OCI-LY1 (cell line): ENCODE data around the gene PGK2.

Source experiments
- H2AFZ ChIP-seq: fragments of 200-600 bp; sonication (generic), shearing (Covaris generic); 2 replicates; pipeline ENCODE4 v1.6.0; 2014; ENCODE audit warnings: antibody characterized with exemption, mild to moderate bottlenecking, low read length
- H3F3A ChIP-seq: fragments of 200-600 bp; sonication (generic), shearing (Covaris generic); 2 replicates; pipeline ENCODE4 v1.6.0; 2014; ENCODE audit warnings: mild to moderate bottlenecking, antibody characterized with exemption, low read length, moderate library complexity; ENCODE audit not compliant: insufficient read depth
- H3K27ac ChIP-seq: fragments of 200-600 bp; sonication (generic); 2 replicates; pipeline ENCODE4 v1.5.1; 2014; ENCODE audit warnings: low read length, mixed run types, mild to moderate bottlenecking, low read depth; ENCODE audit not compliant: poor library complexity, severe bottlenecking
- H3K27me3 ChIP-seq: fragments of 200-600 bp; sonication (generic); 2 replicates; pipeline ENCODE4 v1.6.0; 2014; ENCODE audit warnings: antibody characterized with exemption, mild to moderate bottlenecking, low read length, moderate library complexity; ENCODE audit not compliant: insufficient read depth
- H3K36me3 ChIP-seq: fragments of 200-600 bp; sonication (generic); 2 replicates; pipeline ENCODE4 v1.6.1; 2014; ENCODE audit warnings: mild to moderate bottlenecking, antibody characterized with exemption, low read length, moderate library complexity, mixed read lengths; ENCODE audit not compliant: insufficient read depth
- H3K4me1 ChIP-seq: fragments of 200-600 bp; sonication (generic); 2 replicates; pipeline ENCODE4 v1.5.1; 2014; ENCODE audit warnings: mild to moderate bottlenecking, low read length, moderate library complexity; ENCODE audit not compliant: insufficient read depth, severe bottlenecking
- H3K4me2 ChIP-seq: fragments of 200-600 bp; sonication (generic), shearing (Covaris generic); 2 replicates; pipeline ENCODE4 v1.6.1; 2014; ENCODE audit warnings: low read length
- H3K4me3 ChIP-seq: fragments of 200-600 bp; sonication (generic); 2 replicates; pipeline ENCODE4 v1.5.1; 2014; ENCODE audit warnings: low read length, low read depth, mild to moderate bottlenecking, mixed read lengths; ENCODE audit not compliant: poor library complexity, severe bottlenecking
- H3K79me2 ChIP-seq: fragments of 200-600 bp; shearing (Covaris generic); 2 replicates; pipeline ENCODE4 v1.6.1; 2016; ENCODE audit warnings: mixed run types, low read length, mixed read lengths; ENCODE audit not compliant: insufficient read depth
- H3K9ac ChIP-seq: fragments of 200-600 bp; sonication (generic), shearing (Covaris generic); 2 replicates; pipeline ENCODE4 v1.6.1; 2014; ENCODE audit warnings: mild to moderate bottlenecking, low read length, mixed read lengths
- H3K9me2 ChIP-seq: fragments of 200-600 bp; sonication (generic), shearing (Covaris generic); 2 replicates; pipeline ENCODE4 v1.6.1; 2014; ENCODE audit warnings: low read depth, mild to moderate bottlenecking, low read length, mixed read lengths
- H3K9me3 ChIP-seq: fragments of 200-600 bp; shearing (Covaris generic); 2 replicates; pipeline ENCODE4 v1.6.1; 2014; ENCODE audit warnings: low read length, mixed read lengths
- H4K20me1 ChIP-seq: fragments of 200-600 bp; sonication (generic), shearing (Covaris generic); 2 replicates; pipeline ENCODE4 v1.6.0; 2016; ENCODE audit warnings: mild to moderate bottlenecking, low read length; ENCODE audit not compliant: insufficient read depth
- EZH2 ChIP-seq: fragments of 200-600 bp; sonication (generic), shearing (Covaris generic); IDR thresholded peaks from 2 replicates; pipeline ENCODE4 v1.8.0; 2017; ENCODE audit warnings: borderline replicate concordance, mixed run types, mild to moderate bottlenecking, antibody characterized with exemption, low read length, moderate library complexity, mixed read lengths
- TF ChIP-seq, protein P1 (sequence below): fragments of 200-600 bp; sonication (generic), shearing (Covaris generic); IDR thresholded peaks from 2 replicates; pipeline ENCODE4 v1.5.1; 2017; ENCODE audit warnings: mild to moderate bottlenecking, antibody characterized with exemption, low read length, moderate library complexity, mixed read lengths

Gene PGK2

DNA sequence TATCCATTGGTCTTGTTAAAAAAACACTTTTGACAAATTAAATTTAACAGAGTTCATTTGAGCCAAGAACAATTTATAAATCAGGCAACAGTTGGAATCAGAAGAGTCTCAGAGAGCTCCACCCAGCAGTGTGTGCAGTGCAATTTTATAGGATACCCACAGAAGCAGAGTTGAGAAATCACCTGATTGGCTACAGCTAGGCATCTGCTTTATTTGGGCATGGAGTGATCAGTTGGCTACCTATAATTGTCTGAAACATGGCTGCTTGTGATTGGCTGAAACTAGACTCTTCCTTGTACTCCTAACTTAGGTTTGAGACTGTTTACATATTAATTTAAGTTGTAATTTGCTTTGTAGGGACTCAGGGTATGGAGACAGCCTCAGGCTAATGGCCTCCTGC, 12.0 kb downstream of the PGK2 start:
- no peaks in the 10 kb centered on the region for H3K27me3 ChIP-seq

DNA sequence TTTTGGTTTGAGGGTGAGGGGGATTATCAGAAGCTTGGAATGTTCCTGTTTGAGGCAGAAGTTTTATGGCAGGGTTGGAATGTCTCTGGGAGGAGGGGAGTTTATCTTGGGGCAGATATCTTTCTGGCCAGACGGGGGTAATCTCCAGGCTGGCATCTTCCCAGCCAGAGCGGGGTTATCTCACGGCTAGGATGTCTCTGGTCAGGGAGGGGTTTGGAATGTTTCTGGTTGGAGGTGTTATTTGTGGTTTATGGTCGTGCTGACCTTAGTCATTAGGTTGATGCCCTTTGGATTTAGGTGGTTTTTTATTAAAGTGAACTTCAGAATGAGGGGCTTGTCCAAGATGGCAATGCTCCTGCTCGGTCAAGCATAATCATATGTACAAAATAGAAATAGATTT, 14.8 kb downstream of the PGK2 start:
- Histone ChIP-seq H2AFZ (no peak overlapping the region), H3K27ac (no peak overlapping the region), H3K9me2 (no peaks in the 10 kb centered on the region), H3K9me3 (no peaks in the 10 kb centered on the region), H3K79me2 (no peaks in the 10 kb centered on the region), H3K27me3 (no peaks in the 10 kb centered on the region), H3K4me1 (no peaks in the 10 kb centered on the region), H4K20me1 (no peaks in the 10 kb centered on the region), H3K4me3 (no peak overlapping the region), H3K36me3 (no peaks in the 10 kb centered on the region), H3K4me2 (no peak overlapping the region), H3F3A (no peaks in the 10 kb centered on the region), H3K9ac (no peak overlapping the region)
- no peak for TF ChIP-seq EZH2
- TF ChIP-seq, protein P1, sequence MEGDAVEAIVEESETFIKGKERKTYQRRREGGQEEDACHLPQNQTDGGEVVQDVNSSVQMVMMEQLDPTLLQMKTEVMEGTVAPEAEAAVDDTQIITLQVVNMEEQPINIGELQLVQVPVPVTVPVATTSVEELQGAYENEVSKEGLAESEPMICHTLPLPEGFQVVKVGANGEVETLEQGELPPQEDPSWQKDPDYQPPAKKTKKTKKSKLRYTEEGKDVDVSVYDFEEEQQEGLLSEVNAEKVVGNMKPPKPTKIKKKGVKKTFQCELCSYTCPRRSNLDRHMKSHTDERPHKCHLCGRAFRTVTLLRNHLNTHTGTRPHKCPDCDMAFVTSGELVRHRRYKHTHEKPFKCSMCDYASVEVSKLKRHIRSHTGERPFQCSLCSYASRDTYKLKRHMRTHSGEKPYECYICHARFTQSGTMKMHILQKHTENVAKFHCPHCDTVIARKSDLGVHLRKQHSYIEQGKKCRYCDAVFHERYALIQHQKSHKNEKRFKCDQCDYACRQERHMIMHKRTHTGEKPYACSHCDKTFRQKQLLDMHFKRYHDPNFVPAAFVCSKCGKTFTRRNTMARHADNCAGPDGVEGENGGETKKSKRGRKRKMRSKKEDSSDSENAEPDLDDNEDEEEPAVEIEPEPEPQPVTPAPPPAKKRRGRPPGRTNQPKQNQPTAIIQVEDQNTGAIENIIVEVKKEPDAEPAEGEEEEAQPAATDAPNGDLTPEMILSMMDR: no peak

More for the DNA sequence above, 12.0 kb downstream of the PGK2 start:
- Histone ChIP-seq H3K36me3 (no peaks in the 10 kb centered on the region), H3F3A (no peaks in the 10 kb centered on the region), H3K9ac (no peak overlapping the region), H3K4me2 (no peak overlapping the region), H3K9me2 (no peaks in the 10 kb centered on the region), H4K20me1 (no peaks in the 10 kb centered on the region), H3K9me3 (no peaks in the 10 kb centered on the region), H3K79me2 (no peaks in the 10 kb centered on the region), H2AFZ (no peak overlapping the region), H3K4me1 (no peaks in the 10 kb centered on the region), H3K27ac (no peak overlapping the region), H3K4me3 (no peak overlapping the region)
- TF ChIP-seq, protein P1: no peak
- TF ChIP-seq EZH2: no peak

DNA sequence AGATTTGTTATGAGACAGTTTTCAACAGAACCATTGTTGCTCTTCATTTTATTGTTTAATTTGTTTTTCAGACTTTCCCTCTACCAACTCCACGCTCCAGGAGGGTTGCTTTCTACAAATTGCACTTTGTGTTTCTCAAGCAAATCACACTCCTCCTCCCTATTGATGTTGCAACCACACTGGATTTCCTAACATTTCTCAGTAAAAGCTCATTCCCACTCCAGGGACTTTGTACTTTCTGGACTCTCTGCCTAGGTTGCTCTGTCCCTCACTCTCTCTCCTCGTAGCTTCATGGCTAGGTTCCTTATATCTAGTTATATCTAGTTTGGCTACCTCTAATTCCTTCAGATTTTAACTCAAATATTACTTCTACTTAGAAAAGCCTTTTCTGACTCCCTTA, 20.3 kb downstream of the PGK2 start:
- no peak overlapping the region for H3K4me2 ChIP-seq
- H3K4me3 ChIP-seq: no peak overlapping the region
- no peaks in the 10 kb centered on the region for H3K9me3 ChIP-seq
- no peak for TF ChIP-seq EZH2
- TF ChIP-seq, protein P1: no peak
- H3F3A ChIP-seq: no peaks in the 10 kb centered on the region
- H3K9ac ChIP-seq: no peak overlapping the region
- no peaks in the 10 kb centered on the region for H4K20me1 ChIP-seq
- H3K9me2 ChIP-seq: no peaks in the 10 kb centered on the region
- no peaks in the 10 kb centered on the region for H3K79me2 ChIP-seq
- H3K4me1 ChIP-seq: no peaks in the 10 kb centered on the region
- no peaks in the 10 kb centered on the region for H3K36me3 ChIP-seq
- no peak overlapping the region for H3K27ac ChIP-seq
- no peak overlapping the region for H2AFZ ChIP-seq
- H3K27me3 ChIP-seq: no peaks in the 10 kb centered on the region
